DMS53 (cell line): Measurements from ENCODE around the gene LSAMP.

Source experiments
- DNase-seq: peaks from one replicate; lab custom pipeline; 2025; lab: John Stamatoyannopoulos, UW

LSAMP gene

GRCh38 chr3:116161575-116162525 lies 283.4 kb downstream of the LSAMP start:
- DNase-seq: peak; percentile 10

GRCh38 chr3:116160594-116160993 lies 284.7 kb downstream of the LSAMP start:
- no peak for DNase-seq

GRCh38 chr3:116155841-116156240 lies 289.4 kb downstream of the LSAMP start:
- DNase-seq: no peak

GRCh38 chr3:116154389-116154788 lies 290.9 kb downstream of the LSAMP start:
- DNase-seq: no peak

GRCh38 chr3:116153174-116153573 lies 292.1 kb downstream of the LSAMP start:
- DNase-seq: no peak

- DNase-seq: no peak
These were observed 294.6 kb downstream of the LSAMP start for GRCh38 chr3:116150655-116151167.

- peak; percentile 50 for DNase-seq
These were observed 296.1 kb downstream of the LSAMP start for GRCh38 chr3:116148881-116149851.

- peak; percentile 1 for DNase-seq
These were observed 299.7 kb downstream of the LSAMP start for GRCh38 chr3:116145613-116146012.

- DNase-seq: no peak
These were observed 303.6 kb downstream of the LSAMP start for GRCh38 chr3:116141724-116142123.

- DNase-seq: peak; percentile 67
These were observed 305.1 kb downstream of the LSAMP start for GRCh38 chr3:116140100-116140689.

- peak; percentile 4 for DNase-seq
These were observed 305.6 kb downstream of the LSAMP start for GRCh38 chr3:116139641-116140040.

- DNase-seq: no peak
These were observed 309.7 kb downstream of the LSAMP start for GRCh38 chr3:116135457-116136085.

- DNase-seq: peak; percentile 71
These were observed 315.9 kb downstream of the LSAMP start for GRCh38 chr3:116129187-116129946.

GRCh38 chr3:116127464-116127863 lies 317.8 kb downstream of the LSAMP start:
- no peak for DNase-seq

GRCh38 chr3:116124166-116124565 lies 321.1 kb downstream of the LSAMP start:
- DNase-seq: no peak

GRCh38 chr3:116118475-116119169 lies 326.7 kb downstream of the LSAMP start:
- DNase-seq: no peak

GRCh38 chr3:116114586-116114985 lies 330.7 kb downstream of the LSAMP start:
- DNase-seq: no peak

- DNase-seq: no peak
These were observed 332.6 kb downstream of the LSAMP start for GRCh38 chr3:116112696-116113095.

GRCh38 chr3:116111765-116112164 lies 333.5 kb downstream of the LSAMP start:
- DNase-seq: no peak
